ENCODE data around the gene SEM1. TPM values are rescaled to one million over a fixed set of nuclear protein-coding genes. Genes with fewer than 3 reads are reported as not detected.
"Not testable (repeated sequence)": the region's sequence is repeated elsewhere in the genome, so short reads cannot be mapped to it uniquely, and the experiment has no call there.

SEM1 gene
- total RNA-seq, 1 experiment from 2014 or later: 131 TPM

DNA sequence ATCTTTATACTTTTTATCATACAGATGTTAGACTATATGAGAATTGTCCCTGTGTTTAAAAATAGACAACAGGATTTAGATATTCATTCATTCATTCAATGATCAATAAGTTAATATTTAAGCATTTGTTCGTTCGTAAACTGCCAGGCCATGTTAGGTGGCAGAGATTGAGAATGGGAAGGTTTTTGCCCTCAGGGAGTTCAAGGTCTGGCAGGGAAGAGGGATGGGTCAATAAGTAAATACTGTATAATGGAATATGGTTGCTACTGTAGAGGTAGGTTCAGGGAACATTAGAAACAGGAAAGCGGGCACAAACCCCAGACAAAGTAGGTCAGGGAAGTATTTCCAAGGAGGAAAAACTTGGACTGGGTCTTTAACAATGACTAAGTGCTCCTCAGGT lies 64.6 kb downstream of the SEM1 start:
- CTCF ChIA-PET: no interaction called here
- intact Hi-C loops (cut with micrococcal nuclease; ENCODE audit: unreplicated experiment): no loop called here

DNA sequence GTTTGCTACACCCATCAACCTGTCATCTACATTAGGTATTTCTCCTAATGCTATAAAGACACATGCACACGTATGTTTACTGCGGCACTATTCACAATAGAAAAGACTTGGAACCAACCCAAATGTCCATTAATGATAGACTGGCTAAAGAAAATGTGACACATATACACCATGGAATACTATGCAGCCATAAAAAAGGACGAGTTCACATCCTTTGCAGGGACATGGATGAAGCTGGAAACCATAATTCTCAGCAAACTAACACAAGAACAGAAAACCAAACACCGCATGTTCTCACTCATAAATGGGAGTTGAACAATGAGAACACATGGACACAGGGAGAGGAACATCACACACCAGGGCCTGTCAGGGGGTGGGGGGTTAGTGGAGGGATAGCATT lies 66.2 kb downstream of the SEM1 start:
- H3K9me2 ChIP-seq (ENCODE audit: insufficient read depth); BruUV-seq (replicated peaks); H3K9me3 ChIP-seq (ENCODE audit: insufficient read depth, low read depth); H3K36me3 ChIP-seq (ENCODE audit: low read depth); H3K27ac ChIP-seq; H2AFZ ChIP-seq; H4K20me1 ChIP-seq (ENCODE audit: insufficient read depth); H3K79me2 ChIP-seq (ENCODE audit: low read depth); H3F3A ChIP-seq (ENCODE audit: insufficient read depth, low read depth); H3K4me3 ChIP-seq; H3K4me1 ChIP-seq (replicated peaks; ENCODE audit: insufficient read depth); H3K4me2 ChIP-seq; POLR2A ChIA-PET (ENCODE audit: unreplicated experiment); H3K27me3 ChIP-seq (ENCODE audit: insufficient read depth, low read depth); intact Hi-C loops (cut with micrococcal nuclease; ENCODE audit: unreplicated experiment); DNase-seq; CTCF ChIA-PET: not testable (repeated sequence)

More for the DNA sequence above, 64.6 kb downstream of the SEM1 start:
- Histone ChIP-seq H3K36me3 (ENCODE audit: low read depth) (no peaks in the 10 kb centered on the region), H4K20me1 (ENCODE audit: insufficient read depth) (no peaks in the 10 kb centered on the region), H2AFZ (no peak overlapping the region), H3K9me2 (ENCODE audit: insufficient read depth) (no peaks in the 10 kb centered on the region), H3K27ac (no peak overlapping the region), H3K79me2 (ENCODE audit: low read depth) (no peaks in the 10 kb centered on the region), H3K27me3 (ENCODE audit: insufficient read depth, low read depth) (no peaks in the 10 kb centered on the region), H3K4me3 (no peak overlapping the region), H3K9me3 (ENCODE audit: insufficient read depth, low read depth) (no peaks in the 10 kb centered on the region), H3F3A (ENCODE audit: insufficient read depth, low read depth) (no peaks in the 10 kb centered on the region), H3K4me1 (replicated peaks; ENCODE audit: insufficient read depth) (no peaks in the 10 kb centered on the region), H3K4me2 (no peak overlapping the region)
- no peak for TF ChIP-seq EZH2 (IDR thresholded peaks at IDR 0.05; ENCODE audit: low read depth)
- TF ChIP-seq, protein P1, sequence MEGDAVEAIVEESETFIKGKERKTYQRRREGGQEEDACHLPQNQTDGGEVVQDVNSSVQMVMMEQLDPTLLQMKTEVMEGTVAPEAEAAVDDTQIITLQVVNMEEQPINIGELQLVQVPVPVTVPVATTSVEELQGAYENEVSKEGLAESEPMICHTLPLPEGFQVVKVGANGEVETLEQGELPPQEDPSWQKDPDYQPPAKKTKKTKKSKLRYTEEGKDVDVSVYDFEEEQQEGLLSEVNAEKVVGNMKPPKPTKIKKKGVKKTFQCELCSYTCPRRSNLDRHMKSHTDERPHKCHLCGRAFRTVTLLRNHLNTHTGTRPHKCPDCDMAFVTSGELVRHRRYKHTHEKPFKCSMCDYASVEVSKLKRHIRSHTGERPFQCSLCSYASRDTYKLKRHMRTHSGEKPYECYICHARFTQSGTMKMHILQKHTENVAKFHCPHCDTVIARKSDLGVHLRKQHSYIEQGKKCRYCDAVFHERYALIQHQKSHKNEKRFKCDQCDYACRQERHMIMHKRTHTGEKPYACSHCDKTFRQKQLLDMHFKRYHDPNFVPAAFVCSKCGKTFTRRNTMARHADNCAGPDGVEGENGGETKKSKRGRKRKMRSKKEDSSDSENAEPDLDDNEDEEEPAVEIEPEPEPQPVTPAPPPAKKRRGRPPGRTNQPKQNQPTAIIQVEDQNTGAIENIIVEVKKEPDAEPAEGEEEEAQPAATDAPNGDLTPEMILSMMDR (conservative IDR thresholded peaks at IDR 0.05): no peak
- BruUV-seq (replicated peaks): no TSS peak
- POLR2A ChIA-PET (ENCODE audit: unreplicated experiment): no interaction called here
- no peak for DNase-seq

DNA sequence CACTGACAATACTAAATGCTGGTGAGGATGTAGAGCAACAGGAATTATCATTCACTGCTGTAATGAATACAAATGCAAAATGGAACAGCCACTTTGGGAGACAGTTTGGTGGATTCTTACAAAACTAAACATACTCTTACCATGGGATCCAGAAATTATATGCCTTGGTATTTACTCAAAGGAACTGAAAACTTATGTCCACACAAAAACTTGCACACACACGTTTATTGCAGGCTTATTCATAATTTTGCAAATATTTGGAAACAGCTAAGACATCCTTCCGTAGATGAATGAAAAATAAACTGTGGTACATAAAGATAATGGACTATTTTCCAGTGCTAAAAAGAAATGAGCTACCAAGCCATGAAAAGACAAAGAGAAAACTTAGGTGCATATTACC lies 69.6 kb downstream of the SEM1 start:
- intact Hi-C loops (cut with micrococcal nuclease; ENCODE audit: unreplicated experiment): no loop called here
- H2AFZ ChIP-seq: no peak overlapping the region
- DNase-seq: no peak

More for the DNA sequence above, 69.6 kb downstream of the SEM1 start:
- TF ChIP-seq, protein P1 (conservative IDR thresholded peaks at IDR 0.05): no peak
- TF ChIP-seq EZH2 (IDR thresholded peaks at IDR 0.05; ENCODE audit: low read depth): no peak
- Histone ChIP-seq H3K9me3 (ENCODE audit: insufficient read depth, low read depth) (no peaks in the 10 kb centered on the region), H3K9me2 (ENCODE audit: insufficient read depth) (no peaks in the 10 kb centered on the region; the same call in 1 of the 2 replicates), H3K27ac (no peak overlapping the region), H3K36me3 (ENCODE audit: low read depth) (no peaks in the 10 kb centered on the region), H3K4me1 (replicated peaks; ENCODE audit: insufficient read depth) (no peaks in the 10 kb centered on the region), H3F3A (ENCODE audit: insufficient read depth, low read depth) (no peaks in the 10 kb centered on the region), H3K4me3 (no peak overlapping the region), H3K4me2 (no peak overlapping the region), H3K79me2 (ENCODE audit: low read depth) (no peaks in the 10 kb centered on the region), H4K20me1 (ENCODE audit: insufficient read depth) (no peaks in the 10 kb centered on the region), H3K27me3 (ENCODE audit: insufficient read depth, low read depth) (no peaks in the 10 kb centered on the region)
- no TSS peak for BruUV-seq (replicated peaks)
- ChIA-PET CTCF (no interaction called here), POLR2A (ENCODE audit: unreplicated experiment) (no interaction called here)
